ENCODE measurements around the gene TROAP.

DNA sequence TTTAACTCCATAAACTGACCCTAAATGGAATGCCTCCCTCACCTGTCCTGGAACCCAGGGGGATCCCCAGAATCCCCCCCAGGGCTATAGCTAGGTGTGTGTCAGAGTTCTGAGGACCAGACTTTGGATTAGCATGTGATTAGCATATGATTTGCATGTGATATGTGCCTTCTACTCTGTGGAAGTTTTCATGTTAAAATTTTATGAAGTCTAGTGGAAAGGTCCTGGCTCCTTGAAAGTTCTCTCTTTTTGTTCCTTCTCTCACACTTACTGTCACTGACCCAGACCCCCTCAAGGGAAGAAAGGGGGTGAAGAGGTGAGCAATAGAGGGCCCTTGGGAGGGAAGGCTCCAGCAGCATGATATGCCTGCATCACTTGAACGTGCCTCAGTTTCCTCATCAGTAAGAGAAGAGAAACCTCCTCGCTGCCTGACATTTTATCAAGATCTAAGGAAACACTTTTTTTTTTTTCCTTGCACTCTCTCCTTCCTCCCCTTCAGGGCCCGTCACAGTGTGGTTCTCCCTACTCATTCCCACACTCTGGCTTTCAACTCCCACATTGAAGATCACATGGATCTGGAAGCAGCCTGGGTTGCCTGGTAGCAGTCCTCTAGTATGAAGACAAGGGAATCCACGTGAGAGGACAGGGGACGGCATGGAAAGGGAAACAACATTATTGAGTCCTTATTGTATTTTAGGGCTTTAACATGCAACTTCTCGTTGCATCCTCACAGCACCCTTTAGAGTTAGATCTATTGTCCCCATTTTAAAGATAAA is 17.2 kb downstream of the TROAP start:
- TF ChIP-seq CTCF (IDR thresholded peaks at IDR 0.05) (no peak), EZH2 (IDR thresholded peaks at IDR 0.05) (no peak), EZH2phosphoT487 (IDR thresholded peaks at IDR 0.05) (no peak)

All from neural progenitor cell (in vitro differentiated cells).